Activated T-helper 1 cell treated with anti-CD3 and anti-CD28 coated beads, Interleukin-2, amount 50 U/mL, for 16 hours (primary cell): Measurements from ENCODE around the gene COL1A2.

Experiments
- DNase-seq, 2 donors: peaks; one replicate each; pipeline ENCODE4 v3.0.0-alpha.2; 2020; ENCODE audit warnings: low read depth in 1 of 2, low spot score in 1 of 2

Gene COL1A2

GRCh38 chr7:94382746-94383145 is 11.9 kb upstream of the COL1A2 start:
- no peak for DNase-seq

GRCh38 chr7:94384315-94384714 is 10.4 kb upstream of the COL1A2 start:
- no peak for DNase-seq

- DNase-seq = no peak
Observed at GRCh38 chr7:94386416-94386815, 8.3 kb upstream of the COL1A2 start.

DNA sequence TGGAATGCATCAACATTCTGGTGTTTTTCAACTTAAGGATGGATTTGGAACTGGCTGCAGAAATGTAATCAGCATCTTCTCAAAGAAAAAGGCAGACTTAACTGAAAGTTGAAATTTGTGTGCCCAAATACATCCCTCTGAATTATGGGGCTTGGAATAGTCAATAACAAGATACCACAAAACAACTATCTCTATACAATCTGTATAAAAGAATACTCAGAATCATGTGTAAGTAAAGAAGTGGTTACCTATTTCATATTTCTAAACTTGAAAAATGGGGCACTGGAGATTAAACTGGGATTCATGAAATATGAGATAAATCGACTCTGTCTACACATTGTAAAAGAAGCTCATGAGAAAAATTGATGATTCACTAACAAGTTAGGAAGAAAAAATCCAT is 6.2 kb upstream of the COL1A2 start:
- no peak for DNase-seq

DNA sequence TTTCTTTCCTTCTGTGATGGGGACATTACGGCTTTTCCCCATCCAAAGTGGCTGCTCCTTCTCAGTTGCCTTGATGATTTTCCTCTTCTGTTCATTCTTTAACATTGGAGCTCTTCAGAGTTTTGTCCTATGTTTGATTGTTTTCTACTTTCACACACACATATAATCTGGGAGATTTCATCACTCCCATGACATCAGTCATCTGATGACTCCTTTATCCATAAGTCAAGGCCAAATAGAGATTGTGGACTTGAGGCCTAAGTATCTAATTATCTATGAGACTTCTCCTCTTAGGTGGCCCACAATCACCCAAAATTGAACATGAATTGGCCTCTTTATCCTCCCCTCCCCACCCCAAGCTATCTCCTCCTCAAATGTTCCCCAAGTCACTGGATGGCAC is 5.3 kb upstream of the COL1A2 start:
- no peak for DNase-seq

GRCh38 chr7:94391726-94392392 is 2.8 kb upstream of the COL1A2 start:
- DNase-seq = no peak

GRCh38 chr7:94392393-94392786 is 2.3 kb upstream of the COL1A2 start:
- no peak for DNase-seq

DNA sequence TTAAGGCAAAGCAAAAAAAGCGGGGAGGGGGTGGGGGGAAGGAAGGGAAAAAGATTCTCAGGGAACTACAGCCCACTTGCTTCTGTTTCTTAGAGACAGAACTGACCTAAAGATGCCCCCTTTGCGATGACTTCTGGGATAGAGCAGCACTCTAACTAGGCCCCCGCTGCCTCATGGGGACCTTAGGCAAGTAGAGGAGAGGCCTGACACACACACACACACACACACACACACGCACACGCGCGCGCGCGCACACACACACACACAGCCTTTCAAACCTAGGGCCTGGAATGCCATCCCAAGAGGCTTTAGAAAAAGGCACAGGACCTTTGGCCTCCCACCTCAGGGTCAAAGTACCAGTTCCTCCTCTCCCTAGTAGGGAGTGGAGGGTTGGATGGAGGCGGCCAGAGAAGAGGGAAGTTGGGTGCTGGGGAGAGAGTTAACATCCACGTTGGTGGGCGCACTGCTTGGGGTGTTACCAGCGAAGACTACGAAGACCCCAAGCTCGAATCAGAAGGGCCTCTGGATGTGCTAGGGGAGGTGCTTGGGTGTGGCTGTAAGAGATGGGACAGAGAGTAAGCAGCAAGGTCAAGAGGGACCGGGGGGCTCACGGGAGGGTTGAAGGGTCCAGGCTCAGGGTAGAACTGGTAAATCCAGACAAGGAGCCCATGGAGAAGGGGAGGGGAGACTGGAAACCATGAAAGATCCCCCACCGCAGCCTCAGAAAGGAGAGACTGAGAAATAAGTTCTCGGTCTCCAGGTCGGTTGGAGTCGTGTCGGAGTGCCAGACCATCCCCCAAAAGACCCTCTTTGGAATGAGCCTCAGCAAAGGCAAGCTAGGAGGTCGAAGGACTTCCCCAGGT is 1.2 kb upstream of the COL1A2 start:
- no peak for DNase-seq

DNA sequence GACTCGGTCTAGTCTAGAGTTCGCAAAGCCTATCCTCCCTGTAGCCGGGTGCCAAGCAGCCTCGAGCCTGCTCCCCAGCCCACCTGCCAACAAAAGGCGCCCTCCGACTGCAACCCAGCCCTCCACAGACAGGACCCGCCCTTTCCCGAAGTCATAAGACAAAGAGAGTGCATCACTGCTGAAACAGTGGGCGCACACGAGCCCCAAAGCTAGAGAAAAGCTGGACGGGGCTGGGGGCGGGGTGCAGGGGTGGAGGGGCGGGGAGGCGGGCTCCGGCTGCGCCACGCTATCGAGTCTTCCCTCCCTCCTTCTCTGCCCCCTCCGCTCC is 622 bp upstream of the COL1A2 start:
- no peak for DNase-seq

- no peak for DNase-seq
Observed at GRCh38 chr7:94395141-94396036, 694 bp downstream of the COL1A2 start.

DNA sequence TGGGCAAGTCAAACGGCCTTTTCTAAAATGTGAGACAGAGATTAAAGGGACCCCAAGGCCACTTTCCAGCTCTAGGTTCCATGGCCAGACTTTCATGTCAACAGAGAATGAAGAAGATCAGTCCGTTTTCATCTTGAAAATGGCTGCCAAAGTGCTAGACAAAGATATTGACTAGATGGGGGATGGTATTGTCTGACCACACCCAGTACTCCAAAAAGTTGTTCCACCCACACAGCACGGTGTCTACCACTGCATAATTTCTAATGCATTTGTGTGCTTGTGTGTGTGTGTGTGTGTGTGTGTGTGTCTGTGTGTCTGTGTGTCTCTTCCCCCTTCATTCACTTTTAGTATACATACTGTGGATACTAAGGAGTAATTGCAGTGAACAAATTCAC is 1.3 kb downstream of the COL1A2 start:
- DNase-seq = no peak

DNA sequence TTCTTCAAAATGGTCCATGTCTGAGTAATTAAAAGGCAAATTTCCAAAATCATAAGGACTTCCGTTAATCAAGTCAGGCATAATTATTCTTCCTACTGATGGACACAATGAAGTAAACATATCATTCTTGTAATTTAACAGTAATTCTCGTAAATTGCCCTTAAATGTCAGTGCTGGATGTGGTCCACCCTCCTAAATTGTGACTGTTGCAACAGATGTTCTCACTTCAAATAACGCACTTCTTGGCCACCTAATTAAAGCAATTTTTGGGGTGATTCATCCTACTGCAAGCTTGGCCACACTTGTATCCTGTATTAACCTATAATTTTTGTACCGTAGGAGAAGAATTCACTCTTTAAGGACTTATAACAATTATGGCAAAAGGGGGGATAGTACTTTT is 1.9 kb downstream of the COL1A2 start:
- no peak for DNase-seq

DNA sequence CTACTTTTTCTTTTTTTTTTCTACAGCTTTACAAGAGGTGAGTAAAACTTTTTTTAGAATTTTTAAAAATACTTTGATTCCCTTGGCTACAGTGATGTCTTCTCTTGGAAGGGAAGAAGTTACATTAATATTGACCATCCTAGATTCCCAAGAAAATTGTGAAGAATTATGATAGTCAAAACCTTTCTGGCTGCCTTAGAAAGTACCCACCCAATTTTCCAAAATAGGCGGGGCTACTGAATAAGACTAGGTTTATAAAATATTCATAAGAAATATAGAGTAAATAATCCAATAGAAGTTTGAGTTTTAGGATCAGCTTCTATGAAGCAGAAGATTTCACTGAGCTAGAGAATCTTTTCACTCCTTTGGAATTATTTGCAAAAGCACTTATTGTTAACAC is 3.0 kb downstream of the COL1A2 start:
- DNase-seq = no peak

DNA sequence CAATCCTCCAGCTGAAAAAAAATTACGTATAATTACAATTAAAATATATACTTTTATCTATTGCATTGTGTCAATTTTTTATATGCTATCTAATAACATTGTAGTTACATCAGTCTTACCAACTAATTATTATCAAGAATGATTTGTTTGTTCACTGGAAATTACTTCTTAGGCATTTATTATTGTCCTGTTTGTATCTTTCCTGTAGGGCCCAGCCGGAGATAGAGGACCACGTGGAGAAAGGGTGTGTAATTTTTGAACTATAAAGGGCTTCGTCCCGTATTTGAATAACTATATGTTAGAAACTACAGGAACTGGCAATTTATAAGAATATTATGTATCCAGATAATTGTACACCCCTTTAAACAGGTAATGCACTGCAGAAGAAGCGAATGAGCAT is 4.1 kb downstream of the COL1A2 start:
- DNase-seq = no peak

- no peak for DNase-seq
Observed at GRCh38 chr7:94400022-94400421, 5.3 kb downstream of the COL1A2 start.

DNA sequence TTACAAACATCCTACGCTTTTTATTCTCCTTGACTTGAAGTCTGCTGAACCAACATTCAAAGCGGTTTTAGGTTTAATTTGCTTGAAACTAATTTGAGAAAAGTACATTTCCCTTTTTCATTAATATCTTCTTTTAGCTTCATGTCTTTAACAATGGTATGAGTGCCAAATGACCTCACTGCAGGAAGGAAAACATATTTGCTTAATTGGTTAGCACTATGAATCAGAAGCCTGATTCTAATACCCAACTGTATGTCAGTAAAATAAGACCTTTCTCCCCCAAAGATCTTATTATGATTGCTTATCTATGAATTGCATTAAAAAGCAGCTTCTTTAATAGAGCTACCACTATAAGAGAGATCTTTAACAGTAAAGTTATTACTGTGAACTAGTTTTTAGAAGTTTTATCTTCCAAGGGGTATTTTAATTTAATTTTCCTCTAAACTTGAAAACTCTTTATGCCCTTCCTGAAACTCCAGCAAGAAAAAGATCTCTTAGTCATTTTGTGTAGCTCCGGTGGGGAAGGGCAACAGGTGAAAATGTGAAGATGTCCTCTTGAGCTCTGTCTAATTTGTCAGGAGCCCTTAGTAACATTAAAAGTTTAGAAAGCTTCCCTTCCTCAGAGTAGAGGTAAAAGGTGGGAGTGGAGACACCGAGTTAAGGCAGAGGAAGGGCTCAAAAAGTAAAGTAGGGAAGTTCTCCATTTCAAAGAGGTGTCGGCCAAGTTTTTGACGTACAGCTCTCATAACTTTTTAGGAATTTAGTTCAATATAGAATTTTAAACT is 6.1 kb downstream of the COL1A2 start:
- DNase-seq = no peak

GRCh38 chr7:94401428-94401814 is 6.7 kb downstream of the COL1A2 start:
- DNase-seq = no peak

DNA sequence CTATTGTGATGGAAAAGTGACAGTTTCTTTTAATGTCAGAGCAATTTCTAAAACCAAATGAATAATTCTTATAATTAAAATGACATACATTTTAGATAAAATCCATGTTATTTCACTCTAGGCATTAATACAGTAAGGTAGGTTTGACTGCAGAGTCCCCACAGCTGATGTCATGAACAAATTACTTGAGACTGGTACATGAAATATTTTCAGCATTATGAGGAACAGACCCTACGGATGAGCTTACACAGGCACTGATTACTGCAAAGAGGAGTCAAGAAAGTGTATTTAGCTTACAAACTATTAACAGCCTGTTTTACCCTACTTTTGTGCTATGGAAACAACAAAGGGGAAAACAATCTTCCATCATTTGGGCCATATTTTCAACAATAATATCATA is 8.9 kb downstream of the COL1A2 start:
- DNase-seq = no peak

DNA sequence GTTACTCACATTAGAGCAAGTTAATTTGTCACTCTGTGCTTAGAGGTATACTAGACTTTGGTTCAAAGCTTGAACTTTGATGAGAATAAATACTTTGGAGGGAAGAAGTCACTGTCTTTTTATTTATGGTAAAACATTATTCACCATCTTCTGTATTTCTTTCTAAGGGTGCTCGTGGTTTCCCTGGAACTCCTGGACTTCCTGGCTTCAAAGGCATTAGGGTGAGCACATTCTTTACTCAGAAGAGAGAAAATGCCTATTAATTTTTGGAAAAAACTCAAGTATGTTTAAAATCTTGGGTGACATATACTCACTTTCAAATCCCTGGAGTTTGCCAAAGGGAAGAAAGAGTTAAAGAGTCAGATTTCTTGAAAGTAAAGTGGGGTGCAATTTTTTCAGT is 10.8 kb downstream of the COL1A2 start:
- DNase-seq = no peak

DNA sequence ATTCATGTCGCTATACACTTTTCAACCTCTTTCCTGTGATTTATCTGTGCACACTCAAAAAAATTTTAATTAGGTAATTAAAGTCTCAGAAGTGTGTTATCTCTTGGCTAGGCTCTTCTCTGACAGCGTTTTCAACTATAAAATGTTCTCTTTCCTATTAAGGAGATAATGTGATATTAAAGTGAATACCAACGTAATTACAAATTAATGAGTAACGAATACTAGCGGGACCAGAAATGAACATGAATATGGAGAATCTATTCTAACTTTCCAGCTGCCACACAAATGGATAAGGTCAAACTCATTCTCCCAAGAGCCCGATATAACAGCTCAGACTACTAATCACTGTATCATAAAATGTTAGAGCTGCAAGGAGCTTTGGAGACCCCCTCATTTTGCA is 12.0 kb downstream of the COL1A2 start:
- no peak for DNase-seq
